ENCODE data around the gene DCAF5.

DNA sequence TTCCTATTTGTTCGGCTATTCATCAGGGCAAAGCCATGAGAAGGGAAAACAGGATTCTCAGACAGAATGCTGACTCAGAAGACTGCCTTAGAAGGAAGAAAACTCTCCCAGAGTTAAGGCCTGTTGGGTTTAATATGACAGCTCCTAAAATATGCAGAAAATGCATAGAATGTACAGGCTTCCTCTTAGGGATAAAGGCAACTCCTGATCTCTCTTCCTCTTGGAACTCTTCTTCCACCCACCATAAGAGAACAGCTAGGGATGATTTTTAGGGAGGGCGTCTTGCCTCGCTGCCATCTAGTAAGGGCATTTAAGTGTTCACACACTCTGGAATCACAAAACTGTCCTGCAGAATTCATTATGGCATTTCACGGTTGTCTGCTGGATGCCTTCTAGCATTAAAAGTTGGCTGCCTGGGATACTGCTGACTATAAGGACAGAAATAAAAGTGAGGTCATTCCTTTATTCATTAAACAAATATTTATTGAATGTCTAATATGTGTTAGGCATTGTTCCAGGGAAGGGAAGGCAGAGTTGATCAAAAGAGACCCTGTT is 73.7 kb downstream of the DCAF5 start:
- TF ChIP-seq, protein P1, sequence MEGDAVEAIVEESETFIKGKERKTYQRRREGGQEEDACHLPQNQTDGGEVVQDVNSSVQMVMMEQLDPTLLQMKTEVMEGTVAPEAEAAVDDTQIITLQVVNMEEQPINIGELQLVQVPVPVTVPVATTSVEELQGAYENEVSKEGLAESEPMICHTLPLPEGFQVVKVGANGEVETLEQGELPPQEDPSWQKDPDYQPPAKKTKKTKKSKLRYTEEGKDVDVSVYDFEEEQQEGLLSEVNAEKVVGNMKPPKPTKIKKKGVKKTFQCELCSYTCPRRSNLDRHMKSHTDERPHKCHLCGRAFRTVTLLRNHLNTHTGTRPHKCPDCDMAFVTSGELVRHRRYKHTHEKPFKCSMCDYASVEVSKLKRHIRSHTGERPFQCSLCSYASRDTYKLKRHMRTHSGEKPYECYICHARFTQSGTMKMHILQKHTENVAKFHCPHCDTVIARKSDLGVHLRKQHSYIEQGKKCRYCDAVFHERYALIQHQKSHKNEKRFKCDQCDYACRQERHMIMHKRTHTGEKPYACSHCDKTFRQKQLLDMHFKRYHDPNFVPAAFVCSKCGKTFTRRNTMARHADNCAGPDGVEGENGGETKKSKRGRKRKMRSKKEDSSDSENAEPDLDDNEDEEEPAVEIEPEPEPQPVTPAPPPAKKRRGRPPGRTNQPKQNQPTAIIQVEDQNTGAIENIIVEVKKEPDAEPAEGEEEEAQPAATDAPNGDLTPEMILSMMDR (optimal IDR thresholded peaks at IDR 0.05 in 1 of 3, IDR thresholded peaks at IDR 0.05 in 1 of 3, conservative IDR thresholded peaks at IDR 0.05 in 1 of 3; ENCODE audit: extremely low read depth in 1 of 3, insufficient read depth in 2 of 3, low read length in 3 of 3): no peak
- no peak for TF ChIP-seq EZH2 (IDR thresholded peaks at IDR 0.05; ENCODE audit: low read length)
